NT2/D1 (cell line): ENCODE data around the gene MIEF1.

Source experiments
- DNase-seq: peaks from one replicate; pipeline ENCODE4 v3.0.0-alpha.2; 2011; ENCODE audit warnings: low read depth, low spot score
- H3K27me3 ChIP-seq: 2 replicates; pipeline ENCODE4 v1.6.0; 2011; ENCODE audit warnings: mild to moderate bottlenecking; ENCODE audit not compliant: insufficient read length, insufficient read depth
- H3K36me3 ChIP-seq: 2 replicates; pipeline ENCODE4 v1.6.1; 2011; ENCODE audit warnings: mild to moderate bottlenecking, low read length, mixed read lengths; ENCODE audit not compliant: insufficient read depth, insufficient read length
- H3K4me1 ChIP-seq: 2 replicates; pipeline ENCODE4 v1.5.1; 2011; ENCODE audit not compliant: insufficient read depth, insufficient read length
- H3K4me3 ChIP-seq: 2 replicates; pipeline ENCODE4 v1.5.1; 2011; ENCODE audit warnings: low read depth; ENCODE audit not compliant: insufficient read length
- H3K9ac ChIP-seq: 2 replicates; pipeline ENCODE4 v1.6.0; 2011; ENCODE audit warnings: low read depth; ENCODE audit not compliant: insufficient read length
- H3K9me3 ChIP-seq: 2 replicates; pipeline ENCODE4 v1.5.1; 2011; ENCODE audit warnings: mild to moderate bottlenecking, low read length; ENCODE audit not compliant: insufficient read depth
- SUZ12 ChIP-seq: IDR thresholded peaks from 2 replicates; pipeline ENCODE4 v1.6.1; 2011; ENCODE audit not compliant: insufficient read length, insufficient read depth; ENCODE audit errors: extremely low read depth
- YY1 ChIP-seq: IDR thresholded peaks from 2 replicates; pipeline ENCODE4 v1.6.1; 2011; ENCODE audit not compliant: insufficient read length, insufficient read depth
- ZNF274 ChIP-seq: IDR thresholded peaks from 2 replicates; pipeline ENCODE4 v1.6.1; 2011; ENCODE audit warnings: mild to moderate bottlenecking, low read depth, low read length

The MIEF1 gene

GRCh38 chr22:39558950-39559349 is 56.9 kb downstream of the MIEF1 start:
- Histone ChIP-seq H3K36me3 (no peaks in the 10 kb centered on the region), H3K9ac (no peak overlapping the region), H3K4me1 (peaks cover 11% of the 10 kb centered on the region), H3K9me3 (no peaks in the 10 kb centered on the region), H3K4me3 (no peak overlapping the region), H3K27me3 (peaks cover 38% of the 10 kb centered on the region)
- DNase-seq = no peak
- no peak for TF ChIP-seq ZNF274
- TF ChIP-seq YY1 = no peak
- no peak for TF ChIP-seq SUZ12

- Histone ChIP-seq H3K9ac (no peak overlapping the region), H3K4me3 (no peak overlapping the region), H3K4me1 (peaks cover 11% of the 10 kb centered on the region), H3K9me3 (no peaks in the 10 kb centered on the region), H3K27me3 (peaks cover 38% of the 10 kb centered on the region), H3K36me3 (no peaks in the 10 kb centered on the region)
- DNase-seq = no peak
- TF ChIP-seq ZNF274 (no peak), SUZ12 (no peak), YY1 (no peak)
These were observed 57.5 kb downstream of the MIEF1 start for GRCh38 chr22:39559456-39560105.

GRCh38 chr22:39560127-39560526 is 58.0 kb downstream of the MIEF1 start:
- DNase-seq = no peak
- Histone ChIP-seq H3K9me3 (no peaks in the 10 kb centered on the region), H3K9ac (no peak overlapping the region), H3K27me3 (peaks cover 38% of the 10 kb centered on the region), H3K4me1 (peaks cover 11% of the 10 kb centered on the region), H3K36me3 (no peaks in the 10 kb centered on the region), H3K4me3 (no peak overlapping the region)
- TF ChIP-seq YY1 (no peak), ZNF274 (no peak), SUZ12 (no peak)

- Histone ChIP-seq H3K4me3 (no peak overlapping the region), H3K27me3 (peaks cover 14% of the 10 kb centered on the region), H3K9me3 (no peaks in the 10 kb centered on the region), H3K4me1 (peaks cover 13% of the 10 kb centered on the region), H3K9ac (no peak overlapping the region), H3K36me3 (no peaks in the 10 kb centered on the region)
- no peak for DNase-seq
- TF ChIP-seq SUZ12 (no peak), ZNF274 (no peak), YY1 (no peak)
These were observed 60.9 kb downstream of the MIEF1 start for GRCh38 chr22:39562839-39563489.

- TF ChIP-seq ZNF274 = no peak
- TF ChIP-seq YY1 = no peak
- TF ChIP-seq SUZ12 = no peak
- H3K4me1 ChIP-seq = peaks cover 13% of the 10 kb centered on the region
- DNase-seq = no peak
These were observed 61.7 kb downstream of the MIEF1 start for GRCh38 chr22:39563571-39564428.

GRCh38 chr22:39565414-39565944 is 63.4 kb downstream of the MIEF1 start:
- no peak for DNase-seq
- Histone ChIP-seq H3K36me3 (no peaks in the 10 kb centered on the region), H3K27me3 (no peaks in the 10 kb centered on the region), H3K4me1 (peaks cover 6% of the 10 kb centered on the region), H3K4me3 (no peak overlapping the region), H3K9me3 (no peaks in the 10 kb centered on the region), H3K9ac (no peak overlapping the region)
- TF ChIP-seq SUZ12 = no peak

More at GRCh38 chr22:39563571-39564428, 61.7 kb downstream of the MIEF1 start:
- Histone ChIP-seq H3K27me3 (peaks cover 6% of the 10 kb centered on the region), H3K36me3 (no peaks in the 10 kb centered on the region), H3K4me3 (no peak overlapping the region), H3K9ac (no peak overlapping the region), H3K9me3 (no peaks in the 10 kb centered on the region)
